CD4-positive, alpha-beta T cell treated with Interleukin-21 for 1 hour (primary cell): ENCODE data around the gene DRAM1.
A peak's percentile ranks its signal among the peaks of the same experiment; 100 is the strongest.
"Not testable (repeated sequence)": the region's sequence is repeated elsewhere in the genome, so short reads cannot be mapped to it uniquely, and the experiment has no call there.

Experiments used
- DNase-seq: peaks from one replicate; pipeline ENCODE4 v3.0.0-alpha.2; 2020

The DRAM1 gene

GRCh38 chr12:101876861-101877805, at the start of gene DRAM1:
DRAM1 (plus strand) TSS chr12:101877580; CDS start chr12:101877790, 210 bp downstream.
- peak; percentile 81 for DNase-seq

- no peak for DNase-seq
Observed at GRCh38 chr12:101828463-101829196, 48.8 kb upstream of the DRAM1 start.

GRCh38 chr12:101829639-101830366, 47.6 kb upstream of the DRAM1 start:
- DNase-seq: no peak

- DNase-seq: peak; percentile 96
Observed at GRCh38 chr12:101830367-101831325, 46.7 kb upstream of the DRAM1 start, which contains the start of gene GNPTAB. GNPTAB (minus strand) TSS chr12:101830959; CDS start chr12:101830675, 284 bp downstream.

- no peak for DNase-seq
Observed at GRCh38 chr12:101832030-101832429, 45.4 kb upstream of the DRAM1 start.

GRCh38 chr12:101838628-101839323, 38.6 kb upstream of the DRAM1 start:
- DNase-seq: peak; percentile 28

GRCh38 chr12:101839324-101840283, 37.8 kb upstream of the DRAM1 start:
- DNase-seq: peak; percentile 79

- no peak for DNase-seq
Observed at GRCh38 chr12:101841069-101841468, 36.3 kb upstream of the DRAM1 start.

GRCh38 chr12:101845137-101845711, 32.2 kb upstream of the DRAM1 start:
- DNase-seq: no peak

GRCh38 chr12:101847325-101847724, 30.1 kb upstream of the DRAM1 start:
- no peak for DNase-seq

GRCh38 chr12:101850199-101850598, 27.2 kb upstream of the DRAM1 start:
- DNase-seq: no peak

- no peak for DNase-seq
Observed at GRCh38 chr12:101852998-101853397, 24.4 kb upstream of the DRAM1 start.

- DNase-seq: no peak
Observed at GRCh38 chr12:101854747-101855146, 22.6 kb upstream of the DRAM1 start.

GRCh38 chr12:101855364-101855884, 22.0 kb upstream of the DRAM1 start:
- DNase-seq: no peak

GRCh38 chr12:101855976-101856375, 21.4 kb upstream of the DRAM1 start:
- no peak for DNase-seq

GRCh38 chr12:101856614-101857013, 20.8 kb upstream of the DRAM1 start:
- DNase-seq: not testable (repeated sequence)

- no peak for DNase-seq
Observed at GRCh38 chr12:101857043-101857558, 20.3 kb upstream of the DRAM1 start.

GRCh38 chr12:101858361-101858760, 19.0 kb upstream of the DRAM1 start:
- DNase-seq: no peak
